Measurements from ENCODE around the gene TMEM63B. TPM values are rescaled to one million over a fixed set of nuclear protein-coding genes. Genes with fewer than 3 reads are reported as not detected.
"Not testable (repeated sequence)": the region's sequence is repeated elsewhere in the genome, so short reads cannot be mapped to it uniquely, and the experiment has no call there.

TMEM63B gene
- polyA plus RNA-seq, 3 donors, result 1.3 to 25.7 (median 1.9) TPM

GRCh38 chr6:44090465-44090864 is 36.9 kb upstream of the TMEM63B start:
- DNase-seq, result no peak
- 100% methylated on average over 4 of the region's 5 CpGs for WGBS (ENCODE audit: insufficient coverage)
- Mint-ChIP-seq H3K27ac (no peak overlapping the region), H3K36me3 (peaks cover 8 to 23% of the 10 kb centered on the region in 2 donors), H3K27me3 (ENCODE audit: low read depth in 3 of 3) (no peaks in the 10 kb centered on the region), H3K4me3 (no peak overlapping the region), H3K4me1 (no peaks in the 10 kb centered on the region), H3K9me3 (no peaks in the 10 kb centered on the region)
- H3K79me2 ChIP-seq (ENCODE audit: insufficient read depth, low read length), result no peaks in the 10 kb centered on the region
- H3K36me3 ChIP-seq (replicated peaks in 1 of 2; ENCODE audit: control insufficient read depth in 1 of 2, insufficient read depth in 2 of 2, low read length in 2 of 2), result no peaks in the 10 kb centered on the region
- no peaks in the 10 kb centered on the region for H4K20me1 ChIP-seq (ENCODE audit: insufficient read depth, low read length)
- H3K4me1 ChIP-seq (ENCODE audit: control insufficient read depth in 1 of 2, insufficient read depth in 2 of 2, low read length in 2 of 2), result no peaks in the 10 kb centered on the region
- H2AFZ ChIP-seq (ENCODE audit: insufficient read depth, low read depth, low read length, poor library complexity, severe bottlenecking), result no peak overlapping the region
- no peak overlapping the region for H3K4me2 ChIP-seq (replicated peaks; ENCODE audit: extremely low read depth, low read length, poor library complexity, severe bottlenecking)
- H3K4me3 ChIP-seq (replicated peaks in 1 of 3; ENCODE audit: low read depth in 2 of 3, low read length in 3 of 3), result no peak overlapping the region
- intact Hi-C loops (cut with micrococcal nuclease), result no loop called here
- TF ChIP-seq, protein P1, sequence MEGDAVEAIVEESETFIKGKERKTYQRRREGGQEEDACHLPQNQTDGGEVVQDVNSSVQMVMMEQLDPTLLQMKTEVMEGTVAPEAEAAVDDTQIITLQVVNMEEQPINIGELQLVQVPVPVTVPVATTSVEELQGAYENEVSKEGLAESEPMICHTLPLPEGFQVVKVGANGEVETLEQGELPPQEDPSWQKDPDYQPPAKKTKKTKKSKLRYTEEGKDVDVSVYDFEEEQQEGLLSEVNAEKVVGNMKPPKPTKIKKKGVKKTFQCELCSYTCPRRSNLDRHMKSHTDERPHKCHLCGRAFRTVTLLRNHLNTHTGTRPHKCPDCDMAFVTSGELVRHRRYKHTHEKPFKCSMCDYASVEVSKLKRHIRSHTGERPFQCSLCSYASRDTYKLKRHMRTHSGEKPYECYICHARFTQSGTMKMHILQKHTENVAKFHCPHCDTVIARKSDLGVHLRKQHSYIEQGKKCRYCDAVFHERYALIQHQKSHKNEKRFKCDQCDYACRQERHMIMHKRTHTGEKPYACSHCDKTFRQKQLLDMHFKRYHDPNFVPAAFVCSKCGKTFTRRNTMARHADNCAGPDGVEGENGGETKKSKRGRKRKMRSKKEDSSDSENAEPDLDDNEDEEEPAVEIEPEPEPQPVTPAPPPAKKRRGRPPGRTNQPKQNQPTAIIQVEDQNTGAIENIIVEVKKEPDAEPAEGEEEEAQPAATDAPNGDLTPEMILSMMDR (IDR thresholded peaks at IDR 0.05), result no peak
- H3K27ac ChIP-seq (ENCODE audit: low read depth in 1 of 2, low read length in 2 of 2), result no peak overlapping the region
- no peaks in the 10 kb centered on the region for H3K27me3 ChIP-seq (ENCODE audit: control insufficient read depth in 2 of 2, insufficient read depth in 2 of 2, low read length in 2 of 2)
- no peak overlapping the region for H3K9ac ChIP-seq (ENCODE audit: insufficient read depth, low read length, poor library complexity, severe bottlenecking)
- H3K9me3 ChIP-seq (replicated peaks in 1 of 2; ENCODE audit: control insufficient read depth in 1 of 2, insufficient read depth in 1 of 2, low read length in 2 of 2), result no peaks in the 10 kb centered on the region

DNA sequence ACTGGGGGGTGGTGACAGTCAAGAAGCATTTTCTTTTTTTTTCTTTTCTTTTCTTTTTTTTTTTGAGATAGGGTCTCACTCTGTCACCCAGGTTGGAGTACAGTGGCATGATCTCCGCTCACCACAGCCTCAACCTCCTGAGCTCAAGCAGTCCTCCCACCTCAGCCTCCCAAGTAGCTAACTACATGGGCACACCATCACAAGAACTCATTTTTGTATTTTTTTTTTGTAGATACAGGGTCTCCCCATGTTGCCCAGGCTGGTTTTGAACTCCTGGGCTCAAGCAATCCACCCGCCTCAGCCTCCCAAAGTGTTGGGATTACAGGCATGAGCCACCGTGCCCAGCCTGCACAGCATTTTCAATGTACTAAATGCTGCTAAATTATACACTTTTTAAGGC is 36.0 kb upstream of the TMEM63B start:
- H3K27me3 ChIP-seq (ENCODE audit: control insufficient read depth in 2 of 2, insufficient read depth in 2 of 2, low read length in 2 of 2); H3K27me3 Mint-ChIP-seq (ENCODE audit: low read depth in 3 of 3); H3K4me1 ChIP-seq (ENCODE audit: control insufficient read depth in 1 of 2, insufficient read depth in 2 of 2, low read length in 2 of 2); H3K27ac Mint-ChIP-seq; DNase-seq; H3K36me3 ChIP-seq (replicated peaks in 1 of 2; ENCODE audit: control insufficient read depth in 1 of 2, insufficient read depth in 2 of 2, low read length in 2 of 2); intact Hi-C loops (cut with micrococcal nuclease); H4K20me1 ChIP-seq (ENCODE audit: insufficient read depth, low read length); H3K27ac ChIP-seq (ENCODE audit: low read depth in 1 of 2, low read length in 2 of 2); H3K4me1 Mint-ChIP-seq; H3K4me3 Mint-ChIP-seq; H3K9ac ChIP-seq (ENCODE audit: insufficient read depth, low read length, poor library complexity, severe bottlenecking); H3K79me2 ChIP-seq (ENCODE audit: insufficient read depth, low read length); H3K4me2 ChIP-seq (replicated peaks; ENCODE audit: extremely low read depth, low read length, poor library complexity, severe bottlenecking); H3K9me3 ChIP-seq (replicated peaks in 1 of 2; ENCODE audit: control insufficient read depth in 1 of 2, insufficient read depth in 1 of 2, low read length in 2 of 2); H3K9me3 Mint-ChIP-seq; H3K4me3 ChIP-seq (replicated peaks in 1 of 3; ENCODE audit: low read depth in 2 of 3, low read length in 3 of 3); H2AFZ ChIP-seq (ENCODE audit: insufficient read depth, low read depth, low read length, poor library complexity, severe bottlenecking): not testable (repeated sequence)
- H3K36me3 Mint-ChIP-seq, result peaks cover 8 to 23% of the 10 kb centered on the region in 2 donors
- 100% methylated on average over 1 of the region's 3 CpGs for WGBS (ENCODE audit: insufficient coverage)
